NCI-H2081 (cell line): ENCODE results near the gene HSPA12B.

Experiments used
- DNase-seq, 2 experiments: peaks; one replicate each; lab custom pipeline; 2025; lab: John Stamatoyannopoulos, UW

HSPA12B gene

GRCh38 chr20:3749087-3749688 lies 16.7 kb downstream of the HSPA12B start:
- DNase-seq = no peak

GRCh38 chr20:3749689-3750531 lies 17.4 kb downstream of the HSPA12B start:
- DNase-seq = peak; percentile 35 to 41

- DNase-seq = no peak
Measured at GRCh38 chr20:3751305-3751674, 18.8 kb downstream of the HSPA12B start.

- DNase-seq = no peak
Measured at GRCh38 chr20:3751675-3752385, 19.3 kb downstream of the HSPA12B start.

- DNase-seq = no peak
Measured at GRCh38 chr20:3752386-3752759, 19.9 kb downstream of the HSPA12B start.

- DNase-seq = peak; percentile 12 to 40
Measured at GRCh38 chr20:3753098-3753497, 20.6 kb downstream of the HSPA12B start.

GRCh38 chr20:3753501-3754275 lies 21.2 kb downstream of the HSPA12B start:
- no peak for DNase-seq

- no peak for DNase-seq
Measured at GRCh38 chr20:3754276-3754630, 21.8 kb downstream of the HSPA12B start.

- DNase-seq = no peak
Measured at GRCh38 chr20:3755269-3755668, 22.8 kb downstream of the HSPA12B start.

- no peak for DNase-seq
Measured at GRCh38 chr20:3755814-3756480, 23.5 kb downstream of the HSPA12B start.

- no peak for DNase-seq
Measured at GRCh38 chr20:3757268-3757667, 24.8 kb downstream of the HSPA12B start.

GRCh38 chr20:3758566-3758965 lies 26.1 kb downstream of the HSPA12B start:
- no peak for DNase-seq

GRCh38 chr20:3759316-3759823 lies 26.9 kb downstream of the HSPA12B start:
- no peak for DNase-seq

- no peak for DNase-seq
Measured at GRCh38 chr20:3759884-3760283, 27.4 kb downstream of the HSPA12B start.

- no peak for DNase-seq
Measured at GRCh38 chr20:3760655-3761348, 28.3 kb downstream of the HSPA12B start.

- no peak for DNase-seq
Measured at GRCh38 chr20:3763671-3764601, 31.5 kb downstream of the HSPA12B start.

- DNase-seq = no peak
Measured at GRCh38 chr20:3764659-3765058, 32.2 kb downstream of the HSPA12B start.

- no peak for DNase-seq
Measured at GRCh38 chr20:3765171-3765882, 32.8 kb downstream of the HSPA12B start.

GRCh38 chr20:3766422-3767109 lies 34.1 kb downstream of the HSPA12B start:
- no peak for DNase-seq
